Measurements from ENCODE around the gene LSG1.

The LSG1 gene

DNA sequence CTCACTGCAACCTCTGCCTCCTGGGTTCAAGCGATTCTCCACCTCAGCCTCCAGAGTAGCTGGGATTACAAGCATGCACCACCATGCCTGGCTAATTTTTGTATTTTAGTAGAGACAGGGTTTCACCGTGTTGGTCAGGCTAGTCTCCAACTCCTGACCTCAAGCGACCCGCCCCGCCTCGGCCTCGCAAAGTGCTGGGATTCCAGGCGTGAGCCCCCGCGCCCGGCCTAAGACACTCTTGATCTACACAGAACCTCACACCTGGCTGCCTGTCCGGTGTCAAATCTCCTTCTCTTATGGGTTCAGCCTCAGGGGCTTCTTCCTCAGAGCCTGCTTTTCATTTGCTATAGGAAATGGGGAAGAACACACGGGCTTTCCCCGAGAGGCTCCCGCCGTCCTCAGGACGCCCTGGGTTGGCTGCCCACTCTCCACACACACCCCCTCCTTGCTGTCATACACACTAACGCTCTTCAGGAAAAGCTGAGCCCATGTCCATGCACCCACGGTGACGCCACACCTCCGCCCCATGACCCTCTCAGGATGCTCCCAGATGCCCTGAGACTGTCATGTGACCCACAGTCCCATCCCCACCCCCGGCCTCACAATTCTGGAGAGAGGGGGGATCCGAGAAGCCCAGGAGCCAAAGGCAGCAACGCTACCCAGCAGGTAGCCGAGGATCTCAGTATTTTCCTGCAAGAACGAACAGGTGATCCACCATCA is 49.2 kb downstream of the LSG1 start:
- TF ChIP-seq GATA2 (IDR thresholded peaks at IDR 0.05; ENCODE audit: low read depth, low read length), result no peak
- TF ChIP-seq GATA3 (IDR thresholded peaks at IDR 0.05; ENCODE audit: low read depth, low read length), result no peak

DNA sequence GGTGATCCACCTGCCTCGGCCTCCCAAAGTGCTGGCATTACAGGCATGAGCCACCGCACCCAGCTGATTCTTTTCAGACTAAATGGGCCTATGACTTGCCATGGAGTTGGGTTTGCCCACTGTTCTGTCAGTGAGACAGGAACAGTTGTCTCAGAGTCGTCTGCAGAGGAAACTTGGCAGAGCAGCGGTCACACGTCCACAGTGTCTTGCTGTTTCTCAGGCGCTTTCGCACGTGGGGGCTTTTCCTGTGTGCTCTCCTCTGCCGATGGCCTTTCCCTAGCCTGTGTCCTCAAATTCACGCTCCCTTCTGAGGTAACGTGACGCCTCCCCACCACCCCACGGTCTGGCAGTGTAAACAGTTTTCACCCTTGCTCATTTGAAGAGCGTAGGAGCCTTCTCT is 50.0 kb downstream of the LSG1 start:
- no peak for TF ChIP-seq GATA2 (IDR thresholded peaks at IDR 0.05; ENCODE audit: low read depth, low read length)
- TF ChIP-seq GATA3 (IDR thresholded peaks at IDR 0.05; ENCODE audit: low read depth, low read length), result no peak

- no peak for TF ChIP-seq GATA2 (IDR thresholded peaks at IDR 0.05; ENCODE audit: low read depth, low read length)
- TF ChIP-seq GATA3 (IDR thresholded peaks at IDR 0.05; ENCODE audit: low read depth, low read length), result no peak
These were observed 51.8 kb downstream of the LSG1 start for GRCh38 chr3:194620196-194620595.

GRCh38 chr3:194619741-194620140 is 52.2 kb downstream of the LSG1 start:
- TF ChIP-seq GATA2 (IDR thresholded peaks at IDR 0.05; ENCODE audit: low read depth, low read length), result no peak
- TF ChIP-seq GATA3 (IDR thresholded peaks at IDR 0.05; ENCODE audit: low read depth, low read length), result no peak

- TF ChIP-seq GATA3 (IDR thresholded peaks at IDR 0.05; ENCODE audit: low read depth, low read length) (no peak), GATA2 (IDR thresholded peaks at IDR 0.05; ENCODE audit: low read depth, low read length) (no peak)
These were observed 53.0 kb downstream of the LSG1 start for GRCh38 chr3:194618858-194619608.

DNA sequence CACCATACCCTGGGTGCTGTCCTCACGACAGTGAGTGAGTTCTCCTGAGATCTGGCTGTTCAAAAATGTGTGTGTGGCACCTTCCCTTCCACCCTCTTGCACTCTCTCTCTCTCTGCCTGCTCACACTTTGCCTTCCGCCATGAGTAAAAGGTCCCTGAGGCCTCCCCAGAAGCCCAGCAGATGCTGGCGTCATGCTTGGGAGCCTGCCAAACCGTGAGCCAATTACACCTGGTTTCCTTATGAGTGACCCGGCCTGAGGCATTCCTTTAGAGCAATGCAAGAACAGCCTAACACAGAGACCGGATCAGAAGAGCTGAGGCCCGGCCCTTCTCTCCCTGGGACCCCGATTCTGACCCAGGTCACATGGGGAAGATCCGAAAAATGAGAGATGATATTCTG is 54.2 kb downstream of the LSG1 start:
- no peak for TF ChIP-seq GATA2 (IDR thresholded peaks at IDR 0.05; ENCODE audit: low read depth, low read length)
- TF ChIP-seq GATA3 (IDR thresholded peaks at IDR 0.05; ENCODE audit: low read depth, low read length), result no peak

DNA sequence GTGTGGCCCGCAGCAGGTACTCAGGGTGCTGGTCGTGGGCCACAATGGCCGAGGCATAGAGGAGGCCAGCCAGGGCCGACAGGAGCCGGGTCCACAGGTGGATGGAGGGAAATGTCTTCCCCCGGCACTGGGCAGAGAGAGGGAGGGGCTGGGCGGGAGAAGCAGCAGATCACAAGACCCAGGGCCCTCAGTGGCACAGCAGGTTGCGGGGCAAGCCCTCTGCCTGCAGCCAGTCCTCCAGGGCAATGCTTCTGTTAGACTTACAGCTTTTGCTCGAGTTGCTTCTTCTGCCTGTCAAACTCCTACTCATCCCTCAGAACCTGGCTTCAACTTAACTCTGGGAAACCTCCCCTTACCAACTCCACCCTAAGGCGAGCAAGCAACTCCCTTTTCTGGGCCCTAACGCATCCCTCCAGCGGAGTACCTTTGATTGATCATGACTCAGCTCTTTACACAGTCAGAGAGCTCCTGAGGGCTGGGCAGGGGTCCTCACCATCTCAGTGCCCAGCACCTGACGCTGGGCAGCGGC is 54.8 kb downstream of the LSG1 start:
- no peak for TF ChIP-seq GATA2 (IDR thresholded peaks at IDR 0.05; ENCODE audit: low read depth, low read length)

- no peak for TF ChIP-seq GATA3 (IDR thresholded peaks at IDR 0.05; ENCODE audit: low read depth, low read length)
- no peak for TF ChIP-seq GATA2 (IDR thresholded peaks at IDR 0.05; ENCODE audit: low read depth, low read length)
These were observed 56.8 kb downstream of the LSG1 start for GRCh38 chr3:194615226-194615625.

DNA sequence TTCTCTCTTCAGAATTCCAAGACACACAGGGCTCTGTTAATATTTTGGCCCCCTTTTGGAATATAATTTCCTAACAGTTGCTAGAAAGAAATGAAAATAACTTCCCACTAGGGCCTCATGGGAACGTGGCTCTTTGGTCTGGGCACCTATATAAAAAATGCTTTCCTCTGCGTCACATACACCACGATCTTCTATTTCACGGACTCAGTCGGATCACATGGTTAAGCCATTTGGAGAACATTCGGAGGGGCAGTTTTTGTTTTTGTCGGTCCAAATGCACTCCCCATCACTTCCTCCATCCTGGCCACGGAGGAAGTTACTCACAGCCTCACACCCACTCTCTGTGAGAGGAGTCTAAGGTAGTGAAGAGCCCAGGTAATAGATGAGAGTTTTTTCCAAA is 59.8 kb downstream of the LSG1 start:
- TF ChIP-seq GATA3 (IDR thresholded peaks at IDR 0.05; ENCODE audit: low read depth, low read length) (no peak), GATA2 (IDR thresholded peaks at IDR 0.05; ENCODE audit: low read depth, low read length) (no peak)

DNA sequence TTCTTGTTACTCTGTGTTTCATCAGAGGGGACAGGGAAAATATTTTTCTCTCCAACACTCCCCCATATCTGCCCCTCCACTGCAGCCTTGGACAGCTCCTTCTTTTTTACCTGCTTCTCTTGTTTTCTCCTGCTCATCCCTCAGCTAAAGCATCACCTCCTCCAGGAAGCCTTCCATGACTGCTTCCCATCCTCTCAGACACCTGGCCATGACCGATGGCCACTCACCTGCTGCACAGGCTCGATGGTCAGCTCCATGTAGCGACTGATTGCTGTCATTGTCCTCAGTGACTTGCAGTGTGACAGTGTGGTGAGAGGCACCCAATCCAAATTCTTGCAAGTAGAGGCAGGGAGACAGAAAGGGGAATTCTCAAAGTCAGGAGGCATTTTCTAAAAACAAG is 61.3 kb downstream of the LSG1 start:
- TF ChIP-seq GATA2 (IDR thresholded peaks at IDR 0.05; ENCODE audit: low read depth, low read length) (no peak), GATA3 (IDR thresholded peaks at IDR 0.05; ENCODE audit: low read depth, low read length) (no peak)

- no peak for TF ChIP-seq GATA2 (IDR thresholded peaks at IDR 0.05; ENCODE audit: low read depth, low read length)
These were observed 62.4 kb downstream of the LSG1 start for GRCh38 chr3:194609601-194610000.

DNA sequence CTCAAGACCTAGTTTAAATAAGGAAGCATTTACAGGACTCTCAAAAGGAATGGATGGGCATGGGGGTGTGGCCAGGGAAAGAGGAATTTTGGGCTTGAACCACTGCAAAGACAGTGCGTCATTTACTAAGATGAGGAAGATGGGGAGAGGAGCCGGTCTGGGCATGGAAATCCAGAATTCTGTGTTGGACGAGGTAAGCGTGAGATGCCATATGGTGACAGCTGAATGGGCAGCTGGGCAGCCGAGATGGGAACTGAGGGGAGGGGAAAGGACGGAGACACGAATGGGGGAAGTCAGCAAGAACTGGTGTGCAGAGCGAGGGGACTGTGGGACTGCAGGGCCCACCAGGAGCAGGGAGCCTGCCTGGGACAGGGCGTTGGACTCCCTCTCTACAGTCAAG is 63.0 kb downstream of the LSG1 start:
- no peak for TF ChIP-seq GATA2 (IDR thresholded peaks at IDR 0.05; ENCODE audit: low read depth, low read length)
- no peak for TF ChIP-seq GATA3 (IDR thresholded peaks at IDR 0.05; ENCODE audit: low read depth, low read length)

- no peak for TF ChIP-seq GATA2 (IDR thresholded peaks at IDR 0.05; ENCODE audit: low read depth, low read length)
- no peak for TF ChIP-seq GATA3 (IDR thresholded peaks at IDR 0.05; ENCODE audit: low read depth, low read length)
These were observed 64.2 kb downstream of the LSG1 start for GRCh38 chr3:194607592-194608389.

DNA sequence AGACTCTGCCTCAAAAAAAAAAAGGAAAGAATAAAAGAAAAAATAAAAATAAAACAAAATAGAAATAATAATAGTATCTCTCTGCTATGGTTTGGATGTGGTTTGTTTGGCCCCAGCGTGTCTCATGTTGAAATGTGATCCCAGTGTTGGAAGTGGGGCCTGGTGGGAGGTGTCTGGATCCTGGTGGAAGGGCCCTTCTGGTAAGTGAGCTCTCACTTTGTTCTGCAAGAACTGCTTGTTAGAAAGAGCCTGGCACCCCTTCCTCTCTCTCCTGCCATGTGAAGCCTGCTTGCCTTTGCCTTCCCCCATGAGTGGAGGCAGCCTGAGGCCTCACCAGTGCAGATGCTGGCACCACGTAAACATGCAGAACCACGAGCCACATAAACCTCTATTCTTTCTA is 65.0 kb downstream of the LSG1 start:
- TF ChIP-seq GATA3 (IDR thresholded peaks at IDR 0.05; ENCODE audit: low read depth, low read length), result no peak
- no peak for TF ChIP-seq GATA2 (IDR thresholded peaks at IDR 0.05; ENCODE audit: low read depth, low read length)
